ENCODE measurements around the gene LSM10. TPM values are rescaled to one million over a fixed set of nuclear protein-coding genes. Genes with fewer than 3 reads are reported as not detected.

Gene LSM10
- total RNA-seq, 1 experiment from 2014 or later: 42.2 TPM

DNA sequence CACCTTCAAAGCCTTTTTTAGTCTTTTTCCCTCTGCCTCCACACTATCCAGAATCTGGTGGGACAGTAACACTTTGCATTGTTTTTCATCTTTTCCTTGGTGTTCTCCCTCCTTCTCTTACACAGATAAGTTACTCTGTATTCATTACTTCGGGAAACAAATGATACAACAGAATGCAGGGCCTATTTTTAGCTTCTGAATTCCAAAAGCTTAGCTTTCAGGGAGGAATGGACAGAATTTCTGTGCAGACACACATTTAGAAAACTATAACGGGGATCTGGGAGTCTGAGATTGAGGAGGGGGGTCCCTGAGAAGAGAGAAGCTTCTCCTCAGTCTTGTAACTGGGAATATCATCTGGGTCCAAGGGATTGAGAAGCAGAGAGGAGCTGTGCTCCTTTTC lies 8.4 kb downstream of the LSM10 start:
- H3K27me3 Mint-ChIP-seq (ENCODE audit: low read depth): no peaks in the 10 kb centered on the region
- Histone ChIP-seq H2BK12ac (ENCODE audit: insufficient read length, low read depth, low read length) (no peak overlapping the region), H3K27ac (ENCODE audit: insufficient read length, low read depth, low read length) (no peak overlapping the region), H2BK20ac (ENCODE audit: low read depth, low read length, poor library complexity, severe bottlenecking) (no peak overlapping the region), H3K4ac (ENCODE audit: low read depth, low read length) (no peak overlapping the region), H2AFZ (ENCODE audit: low read length) (no peak overlapping the region), H3K23me2 (ENCODE audit: insufficient read length, low read depth, low read length, poor library complexity, severe bottlenecking) (peaks cover 11% of the 10 kb centered on the region), H4K20me1 (ENCODE audit: control insufficient read depth, insufficient read depth, insufficient read length) (no peaks in the 10 kb centered on the region), H3K23ac (ENCODE audit: insufficient read length, low read depth, low read length) (no peak overlapping the region), H4K8ac (replicated peaks; ENCODE audit: insufficient read length, low read depth, low read length) (no peak overlapping the region), H4K5ac (ENCODE audit: insufficient read length, low read depth, low read length) (no peak overlapping the region), H3K9ac (ENCODE audit: extremely low read depth, insufficient read length, low read length) (no peak overlapping the region), H3K4me2 (ENCODE audit: insufficient read depth, insufficient read length, low read length) (no peak overlapping the region), H3K27me3 (ENCODE audit: insufficient read depth, low read length) (no peaks in the 10 kb centered on the region), H4K91ac (ENCODE audit: insufficient read length, low read depth, low read length) (no peak overlapping the region), H2BK120ac (ENCODE audit: low read depth, low read length, poor library complexity, severe bottlenecking) (no peak overlapping the region), H3K79me1 (ENCODE audit: insufficient read depth, low read depth, low read length, poor library complexity, severe bottlenecking) (no peaks in the 10 kb centered on the region), H2BK5ac (ENCODE audit: insufficient read length, low read length) (no peak overlapping the region), H3K14ac (ENCODE audit: insufficient read depth, low read length) (no peak overlapping the region), H3T11ph (ENCODE audit: low read length) (no peak overlapping the region), H2AK5ac (ENCODE audit: insufficient read length, low read length) (no peak overlapping the region), H3K56ac (ENCODE audit: insufficient read length, low read depth, low read length) (no peak overlapping the region), H2BK15ac (ENCODE audit: low read depth, low read length) (no peak overlapping the region), H3K79me2 (ENCODE audit: insufficient read depth, low read length) (peaks cover 4% of the 10 kb centered on the region; the same call in 1 of the 2 replicates), H3K9me3 (ENCODE audit: control insufficient read depth, low read depth, low read length) (no peaks in the 10 kb centered on the region), H3K18ac (ENCODE audit: insufficient read length, low read depth, low read length) (no peak overlapping the region), H3K4me1 (ENCODE audit: insufficient read depth, low read length) (peaks cover 5% of the 10 kb centered on the region; the same call in 1 of the 2 replicates)
- H3K36me3 Mint-ChIP-seq (ENCODE audit: insufficient read depth in 1 of 3, low read depth in 3 of 3): peaks cover 15 to 45% (median 32%) of the 10 kb centered on the region in 3 experiments; a peak in 6 of 7 replicates
- no peak for DNase-seq
- TF ChIP-seq, protein P1, sequence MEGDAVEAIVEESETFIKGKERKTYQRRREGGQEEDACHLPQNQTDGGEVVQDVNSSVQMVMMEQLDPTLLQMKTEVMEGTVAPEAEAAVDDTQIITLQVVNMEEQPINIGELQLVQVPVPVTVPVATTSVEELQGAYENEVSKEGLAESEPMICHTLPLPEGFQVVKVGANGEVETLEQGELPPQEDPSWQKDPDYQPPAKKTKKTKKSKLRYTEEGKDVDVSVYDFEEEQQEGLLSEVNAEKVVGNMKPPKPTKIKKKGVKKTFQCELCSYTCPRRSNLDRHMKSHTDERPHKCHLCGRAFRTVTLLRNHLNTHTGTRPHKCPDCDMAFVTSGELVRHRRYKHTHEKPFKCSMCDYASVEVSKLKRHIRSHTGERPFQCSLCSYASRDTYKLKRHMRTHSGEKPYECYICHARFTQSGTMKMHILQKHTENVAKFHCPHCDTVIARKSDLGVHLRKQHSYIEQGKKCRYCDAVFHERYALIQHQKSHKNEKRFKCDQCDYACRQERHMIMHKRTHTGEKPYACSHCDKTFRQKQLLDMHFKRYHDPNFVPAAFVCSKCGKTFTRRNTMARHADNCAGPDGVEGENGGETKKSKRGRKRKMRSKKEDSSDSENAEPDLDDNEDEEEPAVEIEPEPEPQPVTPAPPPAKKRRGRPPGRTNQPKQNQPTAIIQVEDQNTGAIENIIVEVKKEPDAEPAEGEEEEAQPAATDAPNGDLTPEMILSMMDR (conservative IDR thresholded peaks at IDR 0.05): no peak
- H3K4me1 Mint-ChIP-seq: peaks cover 22 to 26% of the 10 kb centered on the region in 2 experiments
- peak overlapping the region in 2 of 3 experiments; percentile 52 to 59; a peak in 3 of 7 replicates for H3K27ac Mint-ChIP-seq
- no peak overlapping the region for H3K4me3 Mint-ChIP-seq
- no peaks in the 10 kb centered on the region for H3K9me3 Mint-ChIP-seq
- no CpG with 5 or more reads among the region's 2 CpGs for WGBS (ENCODE audit: extremely low coverage, insufficient read length, low lambda C conversion rate)
